ENCODE results near the gene RNF186. TPM values are rescaled to one million over a fixed set of nuclear protein-coding genes. Genes with fewer than 3 reads are reported as not detected.

The RNF186 gene
- polyA plus RNA-seq, 1 experiment: not detected

- Histone ChIP-seq H3K27me3 (ENCODE audit: control insufficient read depth, insufficient read depth, low read length) (no peaks in the 10 kb centered on the region), H3K4me3 (ENCODE audit: low read depth, low read length) (no peak overlapping the region), H3K36me3 (ENCODE audit: control insufficient read depth, insufficient read depth, low read length) (no peaks in the 10 kb centered on the region)
- DNase-seq (ENCODE audit: low read depth): no peak
- ChIA-PET POLR2A (no interaction called here), CTCF (interaction anchor here (1.1 to 2.2 kb wide), 3 partner anchors 10 to 90 kb away, joined by 3 to 6 read pairs (median 3); partner anchors contain the start of gene RNF186)
- TF ChIP-seq CTCF (IDR thresholded peaks at IDR 0.05; ENCODE audit: insufficient read depth, low read depth, low read length): no peak
Observed at GRCh38 chr1:19804831-19805251, 10.2 kb downstream of the RNF186 start.

- H3K4me3 ChIP-seq (ENCODE audit: low read depth, low read length): no peak overlapping the region
- DNase-seq (ENCODE audit: low read depth): no peak
- ChIA-PET POLR2A (no interaction called here), CTCF (interaction anchor here (1.0 to 1.6 kb wide), 3 partner anchors 16 to 80 kb away, joined by 3 read pairs; partner anchors contain the start of gene OTUD3)
- H3K36me3 ChIP-seq (ENCODE audit: control insufficient read depth, insufficient read depth, low read length): no peaks in the 10 kb centered on the region
- H3K27me3 ChIP-seq (ENCODE audit: control insufficient read depth, insufficient read depth, low read length): no peaks in the 10 kb centered on the region
- no peak for TF ChIP-seq CTCF (IDR thresholded peaks at IDR 0.05; ENCODE audit: insufficient read depth, low read depth, low read length)
Observed at GRCh38 chr1:19802269-19802668, 12.8 kb downstream of the RNF186 start.

- H3K27me3 ChIP-seq (ENCODE audit: control insufficient read depth, insufficient read depth, low read length): no peaks in the 10 kb centered on the region
- ChIA-PET POLR2A (no interaction called here), CTCF (interaction anchor here (1.2 kb wide), 1 partner anchor 9 kb away, joined by 6 read pairs; no protein-coding TSS in a partner anchor)
- TF ChIP-seq CTCF (IDR thresholded peaks at IDR 0.05; ENCODE audit: insufficient read depth, low read depth, low read length): no peak
- peak overlapping the region; percentile 54 for H3K4me3 ChIP-seq (ENCODE audit: low read depth, low read length)
- H3K36me3 ChIP-seq (ENCODE audit: control insufficient read depth, insufficient read depth, low read length): no peaks in the 10 kb centered on the region; the same call in 1 of the 2 replicates
- peak; percentile 42 for DNase-seq (ENCODE audit: low read depth)
Observed at GRCh38 chr1:19800076-19800804, 14.8 kb downstream of the RNF186 start.

- CTCF ChIA-PET: interaction anchor here (2.1 kb wide), 1 partner anchor 37 kb away, joined by 11 read pairs; no protein-coding TSS in a partner anchor
- peak; percentile 54 for TF ChIP-seq CTCF (IDR thresholded peaks at IDR 0.05; ENCODE audit: insufficient read depth, low read depth, low read length)
- DNase-seq (ENCODE audit: low read depth): no peak
- POLR2A ChIA-PET: no interaction called here
- Histone ChIP-seq H3K27me3 (ENCODE audit: control insufficient read depth, insufficient read depth, low read length) (no peaks in the 10 kb centered on the region), H3K4me3 (ENCODE audit: low read depth, low read length) (peak within 1 kb of the TSS; percentile 54), H3K36me3 (ENCODE audit: control insufficient read depth, insufficient read depth, low read length) (no peaks in the 10 kb centered on the region; the same call in 1 of the 2 replicates)
Observed at GRCh38 chr1:19799230-19800075, 15.6 kb downstream of the RNF186 start, which contains the start of gene TMCO4. Gene TMCO4 (minus strand): TSS chr1:19799916. CDS start chr1:19780758, 19,158 bp downstream.

All from BJ (cell line).